Caki2 (cell line): ENCODE data around the gene BCAS3. TPM values are rescaled to one million over a fixed set of nuclear protein-coding genes. Genes with fewer than 3 reads are reported as not detected.

Experiments used
- DNase-seq: peaks from one replicate; pipeline ENCODE4 v3.0.0-alpha.2; 2015; ENCODE audit warnings: low read depth
- in situ Hi-C: cut with HindIII; loops from 2 replicates; pipeline ENCODE4 v1.10.0; 2016; ENCODE audit warnings: low sequenced_read_pairs, low pct_unique_long_range_greater_than_20kb, mixed read lengths
- total RNA-seq: library from RNA; depleted of rRNA; stranded (reverse); fragments of >200 nt; shearing (Covaris generic); gene quantifications from 2 replicates; pipeline ENCODE4 v1.2.3, GENCODE V29; 2014; ENCODE audit warnings: low replicate concordance

Gene BCAS3
- total RNA-seq, 1 experiment from 2014 or later, result 10.3 TPM

DNA sequence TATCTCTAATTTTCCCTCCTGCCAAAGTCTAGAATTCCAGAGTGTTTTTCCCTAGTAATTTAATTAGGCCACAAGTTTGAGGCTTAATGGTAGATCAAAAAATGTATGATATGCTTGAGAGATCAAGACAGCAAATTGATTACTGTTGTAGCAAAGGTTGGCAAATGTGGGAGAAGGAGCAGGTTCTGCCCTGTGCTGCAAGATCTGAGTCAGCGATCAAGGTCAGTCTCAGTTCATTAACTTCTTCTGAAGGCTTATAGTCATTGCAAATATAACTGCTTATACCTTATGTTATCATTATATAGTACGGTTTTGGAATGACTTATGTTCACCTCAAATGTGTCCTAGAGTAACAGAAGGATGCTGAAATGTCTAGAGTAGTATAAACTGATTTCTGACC, 490.9 kb downstream of the BCAS3 start:
- peak; percentile 48 for DNase-seq
- in situ Hi-C loops, result no loop called here

DNA sequence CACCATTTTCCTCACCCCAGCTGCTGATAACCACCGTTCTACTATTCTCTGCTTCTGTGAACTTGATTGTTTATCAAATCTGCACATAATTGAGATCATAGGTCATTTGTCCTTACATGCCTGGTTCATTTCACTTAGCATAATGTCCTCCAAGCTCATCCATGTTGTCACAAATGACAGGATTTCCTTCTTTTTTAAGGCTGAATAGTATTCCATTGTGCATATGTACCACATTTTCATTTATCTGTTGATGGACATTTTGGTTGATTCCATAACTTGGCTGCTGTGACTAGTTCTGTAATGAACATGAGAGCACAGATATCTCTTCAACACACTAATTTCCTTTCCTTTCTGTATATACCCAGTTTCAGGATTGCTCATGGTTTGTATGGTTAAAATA, 496.7 kb downstream of the BCAS3 start:
- no peak for DNase-seq
- in situ Hi-C loops, result no loop called here

DNA sequence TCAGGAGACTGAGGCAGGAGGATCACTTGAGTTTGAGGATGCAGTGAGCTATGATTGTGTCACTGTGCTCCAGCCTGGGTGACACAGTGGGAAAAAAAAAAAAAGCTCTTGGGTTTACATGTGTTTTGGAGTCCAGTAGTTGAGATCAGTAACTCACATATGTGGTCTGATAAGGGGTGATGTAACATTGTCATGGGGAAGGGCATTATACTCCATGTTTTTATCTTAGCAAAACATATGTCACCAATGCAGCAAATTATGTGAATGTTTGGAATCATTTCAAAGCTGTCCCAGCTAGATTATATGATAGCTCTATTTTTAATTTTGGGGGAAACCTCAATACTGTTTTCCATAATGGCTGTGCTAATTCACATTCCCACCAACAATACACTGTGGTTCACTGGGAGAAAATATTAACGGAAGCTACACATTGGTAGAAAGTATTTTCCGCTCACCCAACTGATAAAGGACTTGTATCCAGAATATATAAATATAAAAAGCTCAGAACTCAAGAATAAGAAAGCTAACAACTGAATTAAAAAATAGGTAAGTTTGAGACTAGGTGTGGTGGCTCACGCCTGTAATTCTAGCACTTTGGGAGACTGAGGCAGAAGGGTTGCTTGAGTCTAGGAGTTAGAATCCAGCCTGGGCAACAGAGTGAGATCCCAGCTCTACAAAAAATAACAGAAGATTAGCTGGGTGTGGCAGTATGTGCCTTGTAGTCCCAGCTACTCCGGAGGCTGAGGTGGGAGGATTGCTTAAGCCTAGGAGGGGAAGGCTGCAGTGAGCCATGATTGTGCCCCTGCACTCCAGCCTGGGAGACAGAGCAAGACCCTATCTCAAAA, 497.9 kb downstream of the BCAS3 start:
- DNase-seq, result no peak
- in situ Hi-C loops, result no loop called here

DNA sequence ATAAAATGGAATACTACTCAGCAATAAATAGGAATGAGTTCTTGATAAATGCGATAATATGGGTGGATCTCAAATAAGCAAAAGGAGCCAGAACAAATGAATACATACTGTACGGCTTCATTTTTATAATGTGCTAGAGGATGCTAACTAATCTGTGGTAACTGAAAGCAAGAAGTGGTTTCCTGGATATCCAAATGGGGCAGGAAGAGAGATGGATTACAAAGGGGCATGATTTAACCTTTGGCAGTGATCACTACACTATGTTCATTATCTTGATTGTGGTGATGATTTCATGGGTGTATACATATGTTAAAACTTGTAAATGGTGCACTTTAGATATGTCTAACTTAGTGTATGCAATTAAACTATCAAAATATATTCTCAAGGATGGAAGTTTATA, 499.7 kb downstream of the BCAS3 start:
- in situ Hi-C loops, result no loop called here
- no peak for DNase-seq

DNA sequence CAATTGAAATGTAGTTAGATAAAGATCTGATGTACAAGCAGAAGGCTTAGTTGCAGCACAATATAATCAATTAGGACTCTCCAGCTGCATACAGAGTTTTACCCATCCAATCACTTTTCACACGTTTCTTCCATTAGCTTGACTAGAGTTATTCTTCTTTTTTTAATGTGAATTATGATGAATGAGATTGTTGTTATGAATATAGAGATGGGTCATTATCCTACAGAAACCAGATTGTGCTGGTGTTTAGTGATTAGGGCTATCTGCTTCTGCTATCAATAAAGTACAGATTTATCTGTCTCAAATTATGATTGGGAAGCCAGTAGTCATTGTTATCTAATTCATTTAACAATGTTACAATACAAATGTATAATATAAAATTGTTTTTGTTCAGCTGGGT, 500.6 kb downstream of the BCAS3 start:
- in situ Hi-C loops, result no loop called here
- DNase-seq, result no peak

DNA sequence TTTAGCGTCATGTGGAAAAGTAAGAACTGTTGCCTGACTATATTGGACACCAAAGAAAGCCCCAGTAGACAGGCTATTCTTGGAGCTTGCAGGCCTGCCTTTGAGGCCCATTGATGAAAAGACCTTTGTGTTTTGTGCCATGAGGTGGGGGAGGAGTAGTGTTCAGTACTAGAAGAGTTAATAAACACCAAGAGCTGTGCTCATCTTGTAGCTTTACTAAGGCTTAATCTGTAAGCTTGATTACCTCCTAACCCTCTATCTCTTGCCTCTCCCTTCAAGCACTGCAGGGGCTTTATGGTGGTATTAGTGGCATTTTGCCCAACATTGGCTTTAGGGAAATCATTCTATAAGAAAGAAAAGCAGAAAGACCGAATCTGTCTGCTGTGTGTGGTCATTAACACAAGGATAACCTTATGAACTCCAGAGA, 501.7 kb downstream of the BCAS3 start:
- in situ Hi-C loops, result no loop called here
- DNase-seq, result no peak

DNA sequence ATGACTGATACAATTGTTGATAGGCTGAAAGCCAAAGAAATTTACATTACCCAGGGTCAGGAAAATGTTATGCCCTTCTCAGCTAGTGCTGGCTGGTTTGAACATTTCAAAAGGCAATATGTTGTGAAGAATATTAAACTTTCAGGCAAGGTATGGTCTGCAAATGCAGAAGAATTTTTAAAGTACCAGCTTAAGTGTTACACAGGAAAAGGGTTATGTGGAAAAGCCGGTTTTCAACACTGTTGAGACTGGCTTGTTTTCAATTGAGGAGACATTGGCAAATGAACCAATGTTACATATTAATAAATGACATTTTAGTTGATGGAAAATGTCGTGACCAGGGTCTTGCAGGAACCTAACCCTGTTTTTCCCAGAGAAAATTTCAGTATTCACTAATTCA, 506.1 kb downstream of the BCAS3 start:
- in situ Hi-C loops, result no loop called here
- no peak for DNase-seq

DNA sequence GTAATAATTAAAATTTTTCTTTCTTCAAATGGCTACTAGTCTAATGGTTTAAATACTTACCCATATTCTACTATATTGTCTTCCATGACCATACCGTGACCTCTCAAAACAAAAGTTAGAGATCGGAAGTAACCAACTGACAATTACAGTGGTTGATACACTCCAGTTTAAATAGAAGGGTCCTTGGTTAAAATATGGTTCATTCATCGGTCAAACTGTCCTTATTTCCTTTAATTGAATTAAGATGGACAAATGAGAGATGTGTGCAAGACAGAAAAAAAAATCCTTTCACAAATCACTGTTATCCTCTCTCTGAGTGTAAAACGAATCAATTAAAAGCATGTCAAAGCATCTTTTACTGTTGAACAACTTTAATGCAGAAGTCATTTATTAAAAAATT, 507.7 kb downstream of the BCAS3 start:
- no peak for DNase-seq
- in situ Hi-C loops, result no loop called here

DNA sequence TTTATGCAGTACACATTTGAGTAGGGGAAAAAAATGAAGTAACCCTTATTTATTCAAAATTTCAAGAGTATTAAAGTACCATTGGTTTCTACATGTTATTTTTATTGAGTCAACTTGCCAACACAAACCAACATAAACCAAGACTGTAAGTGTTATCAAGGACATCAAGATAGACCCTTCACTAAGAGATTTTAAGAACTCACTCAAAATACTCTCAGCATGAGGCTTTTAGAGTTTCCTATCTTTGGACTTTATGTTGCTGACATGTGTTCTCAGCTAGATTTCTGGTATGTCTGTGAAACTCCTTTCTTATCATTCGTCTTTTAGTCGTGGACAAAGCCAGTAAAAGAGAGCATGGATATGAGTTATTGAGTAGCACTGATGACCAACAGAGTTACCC, 509.4 kb downstream of the BCAS3 start:
- in situ Hi-C loops, result no loop called here
- DNase-seq, result no peak

DNA sequence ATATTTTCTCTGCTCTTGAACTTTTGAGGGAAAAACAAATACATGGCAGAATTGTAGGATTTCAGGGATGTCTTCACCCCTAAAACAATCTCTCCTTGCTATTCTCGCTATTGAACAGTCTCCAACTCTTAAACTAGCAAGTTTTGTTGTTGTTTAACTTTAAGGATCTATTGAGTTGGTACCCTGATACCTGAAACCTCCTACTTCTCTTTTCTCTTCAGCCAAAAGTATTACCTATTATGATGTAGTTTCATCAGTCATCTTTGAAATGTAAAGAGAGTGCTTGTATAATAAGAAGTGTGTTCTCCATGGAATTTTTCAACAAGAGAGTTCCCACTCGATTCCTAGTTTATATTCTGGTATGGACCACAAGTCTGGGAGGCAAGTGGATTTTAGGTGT, 510.4 kb downstream of the BCAS3 start:
- in situ Hi-C loops, result no loop called here
- DNase-seq, result no peak

DNA sequence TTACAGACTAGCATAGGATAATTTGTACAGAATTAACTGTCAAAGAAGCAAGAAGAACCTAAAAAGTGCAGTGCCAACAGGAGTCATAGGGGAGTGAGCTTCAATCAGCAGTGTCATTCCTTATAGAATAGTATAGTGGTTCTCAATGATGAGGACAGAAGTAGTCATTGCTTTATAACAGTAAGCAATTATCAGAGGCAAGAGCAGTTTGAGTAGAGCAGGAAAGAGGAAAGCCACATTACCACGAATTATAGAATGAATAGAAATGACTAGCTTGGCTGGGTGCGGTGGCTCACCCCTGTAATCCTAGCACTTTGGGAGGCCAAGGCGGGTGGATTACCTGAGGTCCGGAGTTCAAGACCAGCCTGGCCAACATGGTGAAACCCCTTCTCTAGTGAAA, 512.3 kb downstream of the BCAS3 start:
- in situ Hi-C loops, result no loop called here
- DNase-seq, result no peak

DNA sequence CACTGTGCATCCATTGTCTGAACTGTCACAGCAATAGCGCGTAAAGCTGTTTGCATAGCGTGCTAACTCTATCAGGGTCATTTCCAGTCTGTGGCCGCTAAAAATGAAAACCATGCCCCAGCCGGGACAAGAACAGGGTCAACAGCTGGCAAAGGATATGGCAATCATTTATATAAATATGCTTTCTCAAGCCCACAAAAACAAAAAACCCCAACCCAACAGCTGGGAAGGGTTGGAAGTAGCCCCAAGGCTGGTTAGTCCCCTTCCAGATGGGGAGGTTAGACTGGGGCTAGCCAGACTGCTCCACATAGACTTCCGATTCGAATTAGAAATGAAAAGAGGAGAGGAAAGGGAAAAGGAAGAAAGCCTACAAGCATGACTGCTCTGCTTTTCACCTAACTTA, 518.7 kb downstream of the BCAS3 start:
- no peak for DNase-seq
- in situ Hi-C loops, result no loop called here

DNA sequence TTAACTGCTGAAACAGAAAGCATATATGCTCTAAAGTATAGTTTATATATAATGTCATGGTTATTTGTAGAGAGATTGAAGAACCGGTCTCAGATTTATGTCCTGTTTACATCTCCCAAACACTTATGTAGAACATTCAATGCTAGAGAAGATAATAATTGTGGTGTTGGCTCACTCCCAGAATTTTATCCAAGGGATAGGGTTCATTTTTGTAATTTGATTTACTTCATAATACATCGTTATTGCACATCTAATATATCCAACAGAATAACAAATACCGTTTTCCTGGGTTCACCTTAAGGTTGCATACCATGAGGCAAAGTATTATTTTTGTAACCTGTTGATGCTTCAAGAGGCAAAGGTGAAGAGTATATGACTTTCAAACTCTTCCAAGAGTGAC, 519.1 kb downstream of the BCAS3 start:
- no peak for DNase-seq
- in situ Hi-C loops, result no loop called here

DNA sequence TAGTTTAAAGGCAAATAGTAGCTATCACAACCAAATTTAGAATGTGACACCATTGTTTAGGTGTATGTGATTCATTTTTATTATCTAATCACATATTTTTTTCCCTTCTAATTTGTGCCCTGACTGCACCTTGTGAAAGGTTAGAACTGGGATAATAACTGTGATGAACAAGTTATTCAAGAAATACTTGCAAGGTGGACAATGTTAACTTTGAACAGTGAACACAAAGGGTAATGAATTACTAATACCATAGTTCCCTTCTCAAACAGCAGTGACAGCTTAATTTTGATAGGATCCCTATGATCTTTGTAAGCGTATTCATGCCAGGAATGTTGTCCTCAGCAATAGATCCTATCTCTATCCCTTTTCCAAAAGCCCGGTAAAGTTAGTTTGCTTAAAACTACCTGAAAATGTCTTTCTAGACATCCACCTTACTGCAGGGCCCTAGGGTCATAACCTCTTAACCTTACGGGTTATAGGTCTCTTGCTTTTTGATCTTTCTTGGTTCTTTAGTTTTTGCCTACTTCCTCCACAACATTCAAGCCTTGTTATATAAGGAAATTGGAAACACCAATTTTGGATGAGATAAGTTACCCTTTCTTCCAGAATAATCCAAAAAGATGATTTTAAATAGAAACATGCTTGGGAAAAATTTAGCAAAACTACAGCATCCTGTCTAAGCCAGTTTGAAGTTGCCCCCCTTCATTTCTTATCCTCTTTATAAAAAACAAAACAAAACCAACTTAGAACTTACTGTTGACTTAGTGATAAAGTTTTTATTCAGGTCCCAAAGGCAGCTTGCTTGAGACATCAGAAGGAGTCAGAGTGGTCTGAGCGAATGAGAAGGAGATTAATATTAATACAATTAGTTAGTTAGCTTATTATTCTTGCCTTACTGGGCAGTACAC, 522.0 kb downstream of the BCAS3 start:
- in situ Hi-C loops, result no loop called here
- no peak for DNase-seq

DNA sequence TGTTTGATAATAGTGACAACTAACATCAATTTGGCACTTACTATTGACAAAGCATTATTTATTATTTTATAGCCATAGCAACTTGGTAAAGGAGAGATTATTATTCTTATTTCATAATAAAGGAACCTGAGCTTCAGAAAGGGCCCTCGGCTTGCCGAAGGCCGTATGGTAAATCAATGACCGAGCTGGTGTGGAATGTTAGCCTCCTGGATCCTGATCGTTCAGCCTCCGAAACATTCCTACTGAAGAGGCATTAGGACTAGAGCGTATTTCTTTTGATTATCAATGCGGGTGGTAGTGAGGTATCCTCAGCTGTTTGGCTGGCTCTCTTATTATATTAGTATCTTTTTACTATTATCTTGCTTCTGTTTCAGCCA, 522.7 kb downstream of the BCAS3 start:
- in situ Hi-C loops, result no loop called here

DNA sequence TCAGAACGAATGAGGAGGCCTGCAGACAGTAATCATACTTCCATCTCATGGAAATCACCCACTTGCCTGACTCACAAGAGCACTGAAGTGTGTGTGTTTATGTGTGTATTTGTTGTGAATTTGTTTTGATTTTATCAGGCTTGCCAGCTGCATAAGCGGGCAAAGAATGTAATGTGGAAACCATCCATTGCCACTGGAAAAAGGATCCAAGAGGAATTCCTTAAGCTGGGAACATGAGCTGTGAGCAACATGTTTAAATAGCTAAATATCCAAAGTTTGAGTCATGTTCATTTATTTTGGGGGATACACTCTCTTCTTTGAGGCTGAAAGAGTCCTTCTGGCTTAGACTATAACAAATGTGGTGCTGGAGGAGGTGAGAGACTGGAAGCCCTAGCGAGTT, 523.6 kb downstream of the BCAS3 start:
- in situ Hi-C loops, result no loop called here

More for the DNA sequence above, 522.7 kb downstream of the BCAS3 start:
- DNase-seq, result no peak

DNA sequence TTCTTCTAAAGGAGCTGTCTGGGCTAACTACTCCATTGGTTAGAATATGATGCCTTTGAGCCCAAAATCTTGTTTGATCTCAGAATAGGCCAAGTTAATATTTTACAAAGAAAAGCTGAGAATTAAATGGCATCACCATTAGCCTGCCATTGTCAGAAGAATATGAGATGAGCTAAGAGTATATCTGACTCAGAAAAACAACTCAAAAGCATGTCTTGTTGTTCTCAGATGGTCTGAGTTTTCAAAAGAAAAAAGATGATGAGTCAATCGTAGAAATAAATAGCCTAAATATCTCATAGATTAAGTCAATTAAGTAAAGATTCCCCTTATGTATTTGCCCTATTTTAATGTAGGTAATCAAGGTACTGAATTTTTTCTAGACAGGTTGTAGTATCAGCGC, 524.9 kb downstream of the BCAS3 start:
- in situ Hi-C loops, result no loop called here
- peak; percentile 38 for DNase-seq

More for the DNA sequence above, 523.6 kb downstream of the BCAS3 start:
- DNase-seq, result peak; percentile 81

DNA sequence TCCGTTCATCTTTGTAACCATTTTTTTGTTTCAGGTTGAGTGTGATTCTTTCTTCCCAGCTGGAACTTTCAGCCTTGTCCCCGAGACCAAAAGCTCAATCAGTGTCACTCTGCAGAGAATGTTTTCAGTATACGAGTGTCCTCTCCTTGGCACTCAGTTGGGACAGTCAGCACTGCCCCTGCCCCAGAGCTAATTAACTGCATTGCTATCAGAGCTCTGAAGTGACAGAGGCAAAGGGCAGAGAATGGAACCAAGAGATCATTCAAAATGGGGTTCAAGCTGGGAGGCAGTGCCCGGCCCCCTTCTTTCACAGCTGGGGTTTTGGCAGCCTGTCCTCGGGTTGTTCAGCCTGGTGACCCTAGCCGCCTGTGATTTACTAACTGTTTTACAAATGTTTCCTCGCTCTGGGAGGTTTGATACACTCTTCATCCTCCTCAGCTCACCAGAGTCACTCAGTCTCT, 526.0 kb downstream of the BCAS3 start:
- DNase-seq, result no peak
- in situ Hi-C loops, result no loop called here

DNA sequence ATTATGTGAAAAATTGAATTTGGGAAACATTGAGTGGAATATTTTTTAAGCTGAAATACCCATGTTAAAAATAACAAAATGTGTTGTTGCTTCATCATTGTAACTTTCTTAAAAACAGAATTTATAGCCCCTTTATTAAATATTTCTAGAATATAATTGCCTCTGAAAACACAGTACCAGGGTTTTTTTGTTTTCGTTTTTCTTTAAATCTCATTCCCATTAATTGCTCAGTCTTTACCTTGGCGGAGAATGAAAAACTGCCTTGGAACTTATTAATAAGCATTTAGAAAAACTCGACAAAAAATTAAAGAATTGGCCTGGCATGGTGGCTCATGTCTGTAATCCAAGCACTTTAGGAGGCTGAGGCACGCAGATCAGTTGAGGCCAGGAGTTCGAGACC, 526.8 kb downstream of the BCAS3 start:
- DNase-seq, result no peak
- in situ Hi-C loops, result no loop called here
